Astrocyte (in vitro differentiated cells and primary cell): ENCODE data around the gene ACTL6B. TPM values are rescaled to one million over a fixed set of nuclear protein-coding genes. Genes with fewer than 3 reads are reported as not detected.
A peak's percentile ranks its signal among the peaks of the same experiment; 100 is the strongest.

ENCODE experiments used
- DNase-seq: peaks from one replicate; pipeline ENCODE4 v3.0.0-alpha.2; 2010; ENCODE audit warnings: low read depth
- FAIRE-seq: peaks from 2 replicates; lab custom pipeline; 2011; peaks lifted over from hg19 to GRCh38; lab: Jason Lieb, UNC
- H2AFZ ChIP-seq: 2 replicates; pipeline ENCODE4 v1.6.0; 2012; ENCODE audit warnings: low read depth, low read length, inconsistent platforms
- H3K27ac ChIP-seq: 2 replicates; pipeline ENCODE4 v1.5.1; 2011; ENCODE audit warnings: low read depth, low read length, inconsistent platforms
- H3K27me3 ChIP-seq: 2 replicates; pipeline ENCODE4 v1.6.0; 2011; ENCODE audit warnings: low read length, inconsistent platforms; ENCODE audit not compliant: insufficient read depth
- H3K36me3 ChIP-seq: 2 replicates; pipeline ENCODE4 v1.5.1; 2011; ENCODE audit warnings: low read length, inconsistent platforms; ENCODE audit not compliant: insufficient read depth
- H3K4me1 ChIP-seq: 2 replicates; pipeline ENCODE4 v1.5.1; 2011; ENCODE audit warnings: low read length, inconsistent platforms; ENCODE audit not compliant: insufficient read depth
- H3K4me2 ChIP-seq: 2 replicates; pipeline ENCODE4 v1.6.0; 2012; ENCODE audit warnings: low read length, inconsistent platforms
- H3K4me3 ChIP-seq: 2 replicates; pipeline ENCODE4 v1.5.1; 2011; ENCODE audit warnings: low read depth, mild to moderate bottlenecking, low read length, inconsistent platforms; ENCODE audit not compliant: insufficient read depth
- H3K79me2 ChIP-seq: 2 replicates; pipeline ENCODE4 v1.6.0; 2012; ENCODE audit warnings: mild to moderate bottlenecking, low read length, inconsistent platforms; ENCODE audit not compliant: insufficient read depth
- H3K9ac ChIP-seq: 2 replicates; pipeline ENCODE4 v1.6.0; 2012; ENCODE audit warnings: mild to moderate bottlenecking, low read length, inconsistent platforms
- H3K9me3 ChIP-seq: 2 replicates; pipeline ENCODE4 v1.5.1; 2012; ENCODE audit warnings: low read depth, mild to moderate bottlenecking, low read length, inconsistent platforms; ENCODE audit not compliant: insufficient read depth
- H4K20me1 ChIP-seq: 2 replicates; pipeline ENCODE4 v1.6.0; 2012; ENCODE audit warnings: low read length, inconsistent platforms; ENCODE audit not compliant: insufficient read depth
- H3K27ac Mint-ChIP-seq: one replicate; pipeline ENCODE4 v1.8.0; 2021; ENCODE audit warnings: mild to moderate bottlenecking, mixed read lengths; ENCODE audit not compliant: unreplicated experiment
- H3K27me3 Mint-ChIP-seq: one replicate; pipeline ENCODE4 v1.8.0; 2021; ENCODE audit warnings: low read depth, mixed read lengths; ENCODE audit not compliant: unreplicated experiment
- H3K36me3 Mint-ChIP-seq: one replicate; pipeline ENCODE4 v1.8.0; 2021; ENCODE audit warnings: low read depth, mixed read lengths; ENCODE audit not compliant: unreplicated experiment
- H3K4me1 Mint-ChIP-seq: one replicate; pipeline ENCODE4 v1.8.0; 2021; ENCODE audit warnings: low read depth, mixed read lengths; ENCODE audit not compliant: unreplicated experiment
- H3K4me3 Mint-ChIP-seq: one replicate; pipeline ENCODE4 v1.8.0; 2021; ENCODE audit warnings: mild to moderate bottlenecking, moderate library complexity, mixed read lengths; ENCODE audit not compliant: unreplicated experiment
- H3K9me3 Mint-ChIP-seq: one replicate; pipeline ENCODE4 v1.8.0; 2021; ENCODE audit warnings: mild to moderate bottlenecking, mixed read lengths; ENCODE audit not compliant: unreplicated experiment
- CTCF ChIP-seq: IDR thresholded peaks from 2 replicates; pipeline ENCODE4 v1.5.1; 2011; ENCODE audit warnings: low read depth, mild to moderate bottlenecking, inconsistent platforms, low read length, moderate library complexity; ENCODE audit not compliant: insufficient read depth
- EZH2 ChIP-seq: IDR thresholded peaks from 2 replicates; pipeline ENCODE4 v1.6.1; 2012; ENCODE audit warnings: mild to moderate bottlenecking, low read length, inconsistent platforms; ENCODE audit not compliant: insufficient read depth
- total RNA-seq: library from RNA; stranded (reverse); gene quantifications from 2 replicates; pipeline ENCODE4 v1.2.1, GENCODE V29; 2021

ACTL6B gene
- total RNA-seq, 1 donor from 2014 or later, result not detected

- Histone ChIP-seq H3K79me2 (no peaks in the 10 kb centered on the region), H3K4me3 (no peak overlapping the region), H3K36me3 (no peaks in the 10 kb centered on the region), H3K4me1 (no peaks in the 10 kb centered on the region), H3K27ac (no peak overlapping the region), H3K27me3 (peaks cover 4% of the 10 kb centered on the region), H4K20me1 (no peaks in the 10 kb centered on the region), H3K4me2 (peak overlapping the region; percentile 86), H3K9ac (no peak overlapping the region), H3K9me3 (no peaks in the 10 kb centered on the region), H2AFZ (no peak overlapping the region)
- Mint-ChIP-seq H3K9me3 (no peaks in the 10 kb centered on the region), H3K36me3 (peaks cover 4% of the 10 kb centered on the region), H3K4me1 (no peaks in the 10 kb centered on the region), H3K27me3 (peaks cover 41% of the 10 kb centered on the region), H3K27ac (no peak overlapping the region), H3K4me3 (no peak overlapping the region)
- DNase-seq, result no peak
- TF ChIP-seq CTCF (no peak), EZH2 (no peak)
- FAIRE-seq, result no peak
Observed at GRCh38 chr7:100627238-100627549, 29.1 kb downstream of the ACTL6B start.

GRCh38 chr7:100626530-100627237 is 29.6 kb downstream of the ACTL6B start:
- H3K9me3 Mint-ChIP-seq, result no peaks in the 10 kb centered on the region
- H3K4me1 Mint-ChIP-seq, result no peaks in the 10 kb centered on the region
- no peak for TF ChIP-seq EZH2
- no peak for TF ChIP-seq CTCF
- peak overlapping the region; percentile 86 for H3K4me2 ChIP-seq
- no peak overlapping the region for H3K27ac Mint-ChIP-seq
- H3K79me2 ChIP-seq, result no peaks in the 10 kb centered on the region
- no peaks in the 10 kb centered on the region for H3K36me3 ChIP-seq
- H3K4me3 Mint-ChIP-seq, result peak overlapping the region; percentile 62
- H3K9ac ChIP-seq, result peak overlapping the region; percentile 50
- no peaks in the 10 kb centered on the region for H3K27me3 ChIP-seq
- no peak overlapping the region for H3K27ac ChIP-seq
- peaks cover 41% of the 10 kb centered on the region for H3K27me3 Mint-ChIP-seq
- peak overlapping the region; percentile 81 for H2AFZ ChIP-seq
- DNase-seq, result peak; percentile 67
- H3K9me3 ChIP-seq, result no peaks in the 10 kb centered on the region
- peak overlapping the region; percentile 28 for H3K4me3 ChIP-seq
- H3K4me1 ChIP-seq, result no peaks in the 10 kb centered on the region
- H4K20me1 ChIP-seq, result no peaks in the 10 kb centered on the region
- H3K36me3 Mint-ChIP-seq, result peaks cover 7% of the 10 kb centered on the region
- FAIRE-seq, result no peak

- H3K9me3 Mint-ChIP-seq, result no peaks in the 10 kb centered on the region
- H3K79me2 ChIP-seq, result no peaks in the 10 kb centered on the region
- no peak overlapping the region for H3K27ac ChIP-seq
- H3K9ac ChIP-seq, result no peak overlapping the region
- no peaks in the 10 kb centered on the region for H3K4me1 ChIP-seq
- peak overlapping the region; percentile 86 for H3K4me2 ChIP-seq
- no peak for FAIRE-seq
- peak overlapping the region; percentile 28 for H3K4me3 ChIP-seq
- H3K27me3 Mint-ChIP-seq, result peaks cover 43% of the 10 kb centered on the region
- H3K4me1 Mint-ChIP-seq, result no peaks in the 10 kb centered on the region
- H3K36me3 ChIP-seq, result no peaks in the 10 kb centered on the region
- H3K9me3 ChIP-seq, result no peaks in the 10 kb centered on the region
- no peak overlapping the region for H3K4me3 Mint-ChIP-seq
- H3K36me3 Mint-ChIP-seq, result peaks cover 7% of the 10 kb centered on the region
- peak overlapping the region; percentile 58 for H3K27ac Mint-ChIP-seq
- H4K20me1 ChIP-seq, result no peaks in the 10 kb centered on the region
- TF ChIP-seq CTCF (no peak), EZH2 (no peak)
- DNase-seq, result no peak
- H3K27me3 ChIP-seq, result no peaks in the 10 kb centered on the region
- peak overlapping the region; percentile 81 for H2AFZ ChIP-seq
Observed at GRCh38 chr7:100626055-100626454, 30.2 kb downstream of the ACTL6B start.
